ENCODE results near the gene TPST1.
"Not testable (repeated sequence)": the region's sequence is repeated elsewhere in the genome, so short reads cannot be mapped to it uniquely, and the experiment has no call there.

Gene TPST1

GRCh38 chr7:66175006-66175405 is 30.1 kb upstream of the TPST1 start:
- not testable (repeated sequence) for H3K27ac ChIP-seq (ENCODE audit: low read depth, low read length); H3K27me3 ChIP-seq (ENCODE audit: control insufficient read depth, insufficient read depth, low read length); H3K9ac ChIP-seq (ENCODE audit: low read length); H3K4me3 ChIP-seq (ENCODE audit: low read length); H3K36me3 ChIP-seq (ENCODE audit: control insufficient read depth, insufficient read depth, low read length); H3K4me1 ChIP-seq (ENCODE audit: control insufficient read depth, insufficient read depth, low read length)

DNA sequence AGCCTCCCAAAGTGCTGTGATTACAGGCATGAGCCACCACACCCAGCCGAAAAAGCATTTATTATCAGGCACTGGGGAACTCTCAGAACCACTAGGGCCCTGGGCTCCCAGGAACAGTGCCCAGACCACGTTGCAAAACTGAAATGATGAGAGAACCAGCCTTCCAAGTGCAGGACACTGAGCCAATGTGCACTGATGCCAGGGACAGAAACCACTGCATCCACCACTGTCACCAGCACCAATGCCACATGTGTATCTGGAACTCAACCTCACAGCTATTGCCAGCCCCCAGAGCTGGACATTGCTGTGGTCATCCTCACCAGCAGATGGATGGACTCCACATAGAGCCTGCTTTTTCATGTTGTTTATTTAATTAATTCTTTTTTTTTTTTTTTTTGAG is 28.2 kb upstream of the TPST1 start:
- H3K9ac ChIP-seq (ENCODE audit: low read length) = no peak overlapping the region
- no peaks in the 10 kb centered on the region for H3K27me3 ChIP-seq (ENCODE audit: control insufficient read depth, insufficient read depth, low read length)
- no peak overlapping the region for H3K27ac ChIP-seq (ENCODE audit: low read depth, low read length)
- no peaks in the 10 kb centered on the region for H3K4me1 ChIP-seq (ENCODE audit: control insufficient read depth, insufficient read depth, low read length)
- H3K4me3 ChIP-seq (ENCODE audit: low read length) = no peak overlapping the region
- no peaks in the 10 kb centered on the region for H3K36me3 ChIP-seq (ENCODE audit: control insufficient read depth, insufficient read depth, low read length)

DNA sequence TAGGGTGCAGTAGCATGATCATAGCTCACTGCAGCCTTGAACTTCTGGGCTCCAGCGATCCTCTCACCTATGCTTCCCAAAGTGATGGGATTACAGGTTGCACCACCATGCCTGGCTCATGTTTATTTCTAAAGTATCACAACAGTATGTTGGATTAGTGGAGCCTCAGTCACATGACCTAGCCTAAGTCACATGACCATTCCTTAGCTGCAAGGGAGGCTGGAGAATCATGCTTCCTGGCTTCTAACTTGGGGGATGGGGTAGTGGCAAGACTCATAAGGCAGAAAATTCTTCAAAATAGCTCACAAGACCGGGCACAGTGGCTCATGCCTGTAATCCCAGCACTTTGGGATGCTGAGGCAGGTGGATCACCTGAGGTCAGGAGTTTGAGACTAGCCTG is 26.9 kb upstream of the TPST1 start:
- Histone ChIP-seq H3K4me3 (ENCODE audit: low read length) (no peak overlapping the region), H3K36me3 (ENCODE audit: control insufficient read depth, insufficient read depth, low read length) (no peaks in the 10 kb centered on the region), H3K4me1 (ENCODE audit: control insufficient read depth, insufficient read depth, low read length) (no peaks in the 10 kb centered on the region), H3K9ac (ENCODE audit: low read length) (no peak overlapping the region), H3K27ac (ENCODE audit: low read depth, low read length) (no peak overlapping the region), H3K27me3 (ENCODE audit: control insufficient read depth, insufficient read depth, low read length) (no peaks in the 10 kb centered on the region)

GRCh38 chr7:66181329-66181728 is 23.8 kb upstream of the TPST1 start:
- H3K36me3 ChIP-seq (ENCODE audit: control insufficient read depth, insufficient read depth, low read length) = no peaks in the 10 kb centered on the region
- no peak overlapping the region for H3K27ac ChIP-seq (ENCODE audit: low read depth, low read length)
- H3K4me1 ChIP-seq (ENCODE audit: control insufficient read depth, insufficient read depth, low read length) = no peaks in the 10 kb centered on the region
- H3K9ac ChIP-seq (ENCODE audit: low read length) = no peak overlapping the region
- no peak overlapping the region for H3K4me3 ChIP-seq (ENCODE audit: low read length)
- no peaks in the 10 kb centered on the region for H3K27me3 ChIP-seq (ENCODE audit: control insufficient read depth, insufficient read depth, low read length)

GRCh38 chr7:66181845-66182244 is 23.3 kb upstream of the TPST1 start:
- no peak overlapping the region for H3K4me3 ChIP-seq (ENCODE audit: low read length)
- no peaks in the 10 kb centered on the region for H3K27me3 ChIP-seq (ENCODE audit: control insufficient read depth, insufficient read depth, low read length)
- H3K27ac ChIP-seq (ENCODE audit: low read depth, low read length) = no peak overlapping the region
- H3K9ac ChIP-seq (ENCODE audit: low read length) = no peak overlapping the region
- H3K36me3 ChIP-seq (ENCODE audit: control insufficient read depth, insufficient read depth, low read length) = no peaks in the 10 kb centered on the region
- no peaks in the 10 kb centered on the region for H3K4me1 ChIP-seq (ENCODE audit: control insufficient read depth, insufficient read depth, low read length)

DNA sequence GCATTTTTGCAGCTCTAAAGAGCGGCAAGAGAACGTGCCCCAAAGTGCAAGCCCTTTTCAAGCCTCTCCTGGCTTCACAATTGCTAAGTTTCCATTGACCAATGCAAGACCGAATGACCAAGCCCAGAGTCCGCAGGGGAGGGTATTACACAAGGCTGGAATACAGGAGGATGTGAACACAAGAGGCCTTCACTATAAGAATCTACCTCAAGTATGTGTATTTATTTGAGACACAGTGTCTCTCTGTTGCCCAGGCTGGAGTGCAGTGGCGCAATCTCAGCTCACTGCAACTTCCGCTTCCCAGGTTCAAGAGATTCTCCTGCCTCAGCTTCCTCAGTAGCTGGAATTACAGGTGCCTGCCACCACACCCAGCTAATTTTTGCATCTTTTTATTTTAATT is 22.2 kb upstream of the TPST1 start:
- no peaks in the 10 kb centered on the region for H3K36me3 ChIP-seq (ENCODE audit: control insufficient read depth, insufficient read depth, low read length)
- no peaks in the 10 kb centered on the region for H3K27me3 ChIP-seq (ENCODE audit: control insufficient read depth, insufficient read depth, low read length)
- H3K4me1 ChIP-seq (ENCODE audit: control insufficient read depth, insufficient read depth, low read length) = no peaks in the 10 kb centered on the region
- no peak overlapping the region for H3K27ac ChIP-seq (ENCODE audit: low read depth, low read length)
- no peak overlapping the region for H3K4me3 ChIP-seq (ENCODE audit: low read length)
- no peak overlapping the region for H3K9ac ChIP-seq (ENCODE audit: low read length)

- no peak overlapping the region for H3K9ac ChIP-seq (ENCODE audit: low read length)
- H3K27ac ChIP-seq (ENCODE audit: low read depth, low read length) = no peak overlapping the region
- no peaks in the 10 kb centered on the region for H3K4me1 ChIP-seq (ENCODE audit: control insufficient read depth, insufficient read depth, low read length)
Measured at GRCh38 chr7:66183700-66184099, 21.4 kb upstream of the TPST1 start.

DNA sequence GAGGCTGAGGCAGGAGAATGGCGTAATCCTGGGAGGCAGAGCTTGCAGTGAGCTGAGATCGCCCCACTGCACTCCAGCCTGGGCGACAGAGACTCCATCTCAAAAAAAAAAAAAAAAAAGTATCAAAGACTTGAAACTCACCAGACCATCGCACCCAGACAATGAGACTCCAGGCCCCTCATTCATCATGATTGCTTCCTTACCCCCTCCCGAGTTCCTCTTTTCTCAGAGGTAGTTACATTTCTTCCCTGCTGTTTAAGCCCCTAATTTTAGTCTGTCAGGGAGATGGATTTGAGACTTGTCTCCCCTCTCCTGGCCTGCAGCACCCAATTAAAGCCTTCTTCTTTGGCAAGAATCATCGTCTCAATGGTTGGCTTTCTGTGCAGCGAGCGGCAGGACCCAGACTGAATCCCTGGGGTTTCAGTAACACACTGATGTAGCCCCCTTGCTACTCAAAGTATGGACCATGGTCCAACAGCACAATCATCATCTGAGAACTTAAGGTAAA is 19.4 kb upstream of the TPST1 start:
- no peaks in the 10 kb centered on the region for H3K4me1 ChIP-seq (ENCODE audit: control insufficient read depth, insufficient read depth, low read length)
- H3K4me3 ChIP-seq (ENCODE audit: low read length) = no peak overlapping the region

More at GRCh38 chr7:66183700-66184099, 21.4 kb upstream of the TPST1 start:
- no peaks in the 10 kb centered on the region for H3K36me3 ChIP-seq (ENCODE audit: control insufficient read depth, insufficient read depth, low read length)
- H3K4me3 ChIP-seq (ENCODE audit: low read length) = no peak overlapping the region
- no peaks in the 10 kb centered on the region for H3K27me3 ChIP-seq (ENCODE audit: control insufficient read depth, insufficient read depth, low read length)

DNA sequence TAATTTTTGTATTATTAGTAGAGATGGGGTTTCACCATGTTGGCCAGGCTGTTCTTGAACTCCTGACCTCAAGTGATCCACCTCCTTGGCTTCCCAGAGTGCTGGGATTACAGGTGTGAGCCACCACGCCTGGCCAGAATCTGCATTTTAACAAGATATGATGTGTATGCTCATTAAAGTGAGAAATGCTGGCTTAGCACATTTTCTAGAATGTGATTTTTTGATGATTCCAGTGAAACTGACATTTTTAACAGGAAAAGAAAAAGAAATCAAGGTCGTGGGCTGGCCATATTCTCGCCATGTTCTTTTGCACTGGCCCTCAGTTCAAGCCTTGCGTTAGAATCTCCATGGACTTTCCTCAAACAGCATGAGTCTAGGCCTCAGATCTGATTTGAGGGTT is 18.1 kb upstream of the TPST1 start:
- no peak overlapping the region for H3K27ac ChIP-seq (ENCODE audit: low read depth, low read length)
- H3K9ac ChIP-seq (ENCODE audit: low read length) = no peak overlapping the region
- H3K4me3 ChIP-seq (ENCODE audit: low read length) = no peak overlapping the region
- no peaks in the 10 kb centered on the region for H3K27me3 ChIP-seq (ENCODE audit: control insufficient read depth, insufficient read depth, low read length)
- H3K4me1 ChIP-seq (ENCODE audit: control insufficient read depth, insufficient read depth, low read length) = no peaks in the 10 kb centered on the region
- no peaks in the 10 kb centered on the region for H3K36me3 ChIP-seq (ENCODE audit: control insufficient read depth, insufficient read depth, low read length)

More for the DNA sequence above, 19.4 kb upstream of the TPST1 start:
- no peak overlapping the region for H3K27ac ChIP-seq (ENCODE audit: low read depth, low read length)
- no peaks in the 10 kb centered on the region for H3K27me3 ChIP-seq (ENCODE audit: control insufficient read depth, insufficient read depth, low read length)
- H3K36me3 ChIP-seq (ENCODE audit: control insufficient read depth, insufficient read depth, low read length) = no peaks in the 10 kb centered on the region
- H3K9ac ChIP-seq (ENCODE audit: low read length) = no peak overlapping the region

DNA sequence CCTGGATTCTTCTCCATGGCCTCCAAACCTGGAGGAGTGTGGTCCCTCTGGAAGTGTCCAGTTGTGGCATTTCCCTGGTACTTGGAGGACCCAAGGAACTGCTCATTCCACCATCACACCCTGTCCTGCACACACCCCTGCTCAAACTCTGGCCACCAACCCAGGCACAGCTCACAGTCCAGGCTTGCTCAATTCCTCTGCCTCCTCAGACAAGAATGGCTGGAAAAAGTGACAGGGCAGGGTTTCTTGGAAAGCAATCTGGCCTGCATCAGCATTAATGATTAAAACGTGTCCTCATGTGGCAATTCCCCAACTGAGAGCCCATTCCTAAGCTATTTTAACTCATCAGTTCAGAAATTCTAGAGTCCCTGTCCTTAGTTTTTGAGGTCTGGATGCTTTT is 17.2 kb upstream of the TPST1 start:
- H3K27ac ChIP-seq (ENCODE audit: low read depth, low read length) = no peak overlapping the region
- no peaks in the 10 kb centered on the region for H3K36me3 ChIP-seq (ENCODE audit: control insufficient read depth, insufficient read depth, low read length)
- no peak overlapping the region for H3K9ac ChIP-seq (ENCODE audit: low read length)
- no peaks in the 10 kb centered on the region for H3K27me3 ChIP-seq (ENCODE audit: control insufficient read depth, insufficient read depth, low read length)
- H3K4me1 ChIP-seq (ENCODE audit: control insufficient read depth, insufficient read depth, low read length) = no peaks in the 10 kb centered on the region
- H3K4me3 ChIP-seq (ENCODE audit: low read length) = no peak overlapping the region

- Histone ChIP-seq H3K4me1 (ENCODE audit: control insufficient read depth, insufficient read depth, low read length) (no peaks in the 10 kb centered on the region), H3K27ac (ENCODE audit: low read depth, low read length) (no peak overlapping the region), H3K9ac (ENCODE audit: low read length) (no peak overlapping the region)
Measured at GRCh38 chr7:66188645-66189044, 16.5 kb upstream of the TPST1 start.

GRCh38 chr7:66189695-66190503 is 15.2 kb upstream of the TPST1 start:
- no peak overlapping the region for H3K27ac ChIP-seq (ENCODE audit: low read depth, low read length)
- H3K36me3 ChIP-seq (ENCODE audit: control insufficient read depth, insufficient read depth, low read length) = no peaks in the 10 kb centered on the region
- H3K9ac ChIP-seq (ENCODE audit: low read length) = no peak overlapping the region
- no peaks in the 10 kb centered on the region for H3K4me1 ChIP-seq (ENCODE audit: control insufficient read depth, insufficient read depth, low read length)
- no peak overlapping the region for H3K4me3 ChIP-seq (ENCODE audit: low read length)
- H3K27me3 ChIP-seq (ENCODE audit: control insufficient read depth, insufficient read depth, low read length) = no peaks in the 10 kb centered on the region

More at GRCh38 chr7:66188645-66189044, 16.5 kb upstream of the TPST1 start:
- Histone ChIP-seq H3K4me3 (ENCODE audit: low read length) (no peak overlapping the region), H3K27me3 (ENCODE audit: control insufficient read depth, insufficient read depth, low read length) (no peaks in the 10 kb centered on the region), H3K36me3 (ENCODE audit: control insufficient read depth, insufficient read depth, low read length) (no peaks in the 10 kb centered on the region)

DNA sequence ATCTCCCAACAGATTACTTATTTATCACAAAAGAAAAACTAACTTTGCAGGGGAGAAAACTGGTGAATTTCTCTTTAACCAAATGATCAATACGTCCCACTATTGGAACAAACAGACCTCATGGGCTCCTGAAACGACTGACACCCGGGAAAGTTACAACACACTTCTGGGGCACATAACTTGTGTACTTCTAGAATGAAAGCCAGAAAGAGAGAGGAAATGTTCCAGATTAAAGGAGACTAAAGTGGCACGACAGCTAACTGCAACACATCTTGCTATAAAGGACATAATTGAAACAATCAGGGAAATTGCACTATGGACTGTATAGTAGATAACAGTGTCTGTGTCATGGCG is 14.7 kb upstream of the TPST1 start:
- Histone ChIP-seq H3K4me1 (ENCODE audit: control insufficient read depth, insufficient read depth, low read length) (no peaks in the 10 kb centered on the region), H3K9ac (ENCODE audit: low read length) (no peak overlapping the region), H3K4me3 (ENCODE audit: low read length) (no peak overlapping the region), H3K36me3 (ENCODE audit: control insufficient read depth, insufficient read depth, low read length) (no peaks in the 10 kb centered on the region), H3K27ac (ENCODE audit: low read depth, low read length) (no peak overlapping the region), H3K27me3 (ENCODE audit: control insufficient read depth, insufficient read depth, low read length) (no peaks in the 10 kb centered on the region)
